K562 (cell line): ENCODE results near the gene PDE1C.

Experiments used
- POLR2A ChIP-seq: fragments of 450-650 bp; conservative IDR thresholded peaks from 2 replicates; pipeline ENCODE4 v1.6.1; 2016
- SMC3 ChIP-seq: conservative IDR thresholded peaks from 2 replicates; pipeline ENCODE4 v1.6.1; 2011; ENCODE audit warnings: low read depth, low read length, improper control_type of control experiment; ENCODE audit not compliant: insufficient read depth
- SP2 ChIP-seq: IDR thresholded peaks from 2 replicates; pipeline ENCODE4 v1.6.1; 2011; ENCODE audit warnings: mild to moderate bottlenecking, low read depth, low read length, moderate library complexity; ENCODE audit not compliant: poor library complexity, severe bottlenecking; ENCODE audit errors: extremely low read depth
- ZFX ChIP-seq: sonication (generic); formaldehyde crosslinking; IDR thresholded peaks from 2 replicates; pipeline ENCODE4 v1.8.0; 2022; ENCODE audit warnings: mild to moderate bottlenecking, missing genetic modification reagents, moderate library complexity
- TF ChIP-seq, protein P1 (sequence below): sonication (generic); formaldehyde crosslinking; IDR thresholded peaks from 2 replicates; pipeline ENCODE4 v1.8.1; 2022; ENCODE audit warnings: missing genetic modification reagents
- TF ChIP-seq, protein P2 (sequence below), 2 experiments: fragments of 200-800 bp in 1 of 2; sonication (Bioruptor generic) in 1 of 2; sonication (generic) in 1 of 2; formaldehyde crosslinking in 1 of 2; IDR thresholded peaks in 1 of 2; conservative IDR thresholded peaks in 1 of 2; 2 replicates each; pipeline versions ENCODE4 v1.5.0 to v1.6.1; 2016 to 2020; ENCODE audit warnings: missing compliant biosample characterization in 1 of 2, missing genetic modification characterization in 1 of 2, missing genetic modification reagents in 1 of 2
- TF ChIP-seq, protein P3 (sequence below): sonication (generic); formaldehyde crosslinking; IDR thresholded peaks from 2 replicates; pipeline ENCODE4 v1.8.0; 2022; ENCODE audit warnings: mild to moderate bottlenecking, low read depth, missing genetic modification reagents
- TF ChIP-seq, protein P4 (sequence below), 2 experiments: fragments of 150-350 bp in 1 of 2; IDR thresholded peaks; 2 replicates each; pipeline ENCODE4 v1.6.1; 2012 to 2016; ENCODE audit warnings: low read depth in 2 of 2, low read length in 2 of 2, mild to moderate bottlenecking in 1 of 2, moderate library complexity in 1 of 2

DNA sequence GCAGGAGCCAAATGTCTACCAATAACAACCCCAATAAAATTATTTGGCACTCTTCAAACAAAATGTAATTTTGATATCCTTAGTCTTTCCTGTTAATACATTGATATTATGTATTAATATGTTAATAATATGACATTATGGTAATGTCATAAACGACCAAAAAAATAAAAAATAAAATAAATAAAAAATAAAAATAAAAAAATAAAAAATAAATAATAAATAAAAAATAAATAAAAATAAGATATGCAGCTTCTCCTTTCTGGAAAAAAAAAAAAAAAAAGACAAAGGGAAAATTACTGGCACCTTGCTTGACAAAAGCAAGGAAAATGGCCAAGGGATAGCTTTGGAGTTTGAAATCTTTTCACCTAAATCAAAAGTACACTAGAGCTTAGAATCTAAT is 214.7 kb downstream of the PDE1C start:
- TF ChIP-seq, protein P1, sequence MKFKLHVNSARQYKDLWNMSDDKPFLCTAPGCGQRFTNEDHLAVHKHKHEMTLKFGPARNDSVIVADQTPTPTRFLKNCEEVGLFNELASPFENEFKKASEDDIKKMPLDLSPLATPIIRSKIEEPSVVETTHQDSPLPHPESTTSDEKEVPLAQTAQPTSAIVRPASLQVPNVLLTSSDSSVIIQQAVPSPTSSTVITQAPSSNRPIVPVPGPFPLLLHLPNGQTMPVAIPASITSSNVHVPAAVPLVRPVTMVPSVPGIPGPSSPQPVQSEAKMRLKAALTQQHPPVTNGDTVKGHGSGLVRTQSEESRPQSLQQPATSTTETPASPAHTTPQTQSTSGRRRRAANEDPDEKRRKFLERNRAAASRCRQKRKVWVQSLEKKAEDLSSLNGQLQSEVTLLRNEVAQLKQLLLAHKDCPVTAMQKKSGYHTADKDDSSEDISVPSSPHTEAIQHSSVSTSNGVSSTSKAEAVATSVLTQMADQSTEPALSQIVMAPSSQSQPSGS: no peak
- TF ChIP-seq SMC3: no peak
- TF ChIP-seq, protein P2, sequence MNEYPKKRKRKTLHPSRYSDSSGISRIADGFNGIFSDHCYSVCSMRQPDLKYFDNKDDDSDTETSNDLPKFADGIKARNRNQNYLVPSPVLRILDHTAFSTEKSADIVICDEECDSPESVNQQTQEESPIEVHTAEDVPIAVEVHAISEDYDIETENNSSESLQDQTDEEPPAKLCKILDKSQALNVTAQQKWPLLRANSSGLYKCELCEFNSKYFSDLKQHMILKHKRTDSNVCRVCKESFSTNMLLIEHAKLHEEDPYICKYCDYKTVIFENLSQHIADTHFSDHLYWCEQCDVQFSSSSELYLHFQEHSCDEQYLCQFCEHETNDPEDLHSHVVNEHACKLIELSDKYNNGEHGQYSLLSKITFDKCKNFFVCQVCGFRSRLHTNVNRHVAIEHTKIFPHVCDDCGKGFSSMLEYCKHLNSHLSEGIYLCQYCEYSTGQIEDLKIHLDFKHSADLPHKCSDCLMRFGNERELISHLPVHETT (CRISPR knock-in tag; conservative IDR thresholded peaks at IDR 0.05 in 1 of 2, IDR thresholded peaks at IDR 0.05 in 1 of 2): no peak
- no peak for TF ChIP-seq POLR2A
- no peak for TF ChIP-seq SP2
- TF ChIP-seq, protein P3, sequence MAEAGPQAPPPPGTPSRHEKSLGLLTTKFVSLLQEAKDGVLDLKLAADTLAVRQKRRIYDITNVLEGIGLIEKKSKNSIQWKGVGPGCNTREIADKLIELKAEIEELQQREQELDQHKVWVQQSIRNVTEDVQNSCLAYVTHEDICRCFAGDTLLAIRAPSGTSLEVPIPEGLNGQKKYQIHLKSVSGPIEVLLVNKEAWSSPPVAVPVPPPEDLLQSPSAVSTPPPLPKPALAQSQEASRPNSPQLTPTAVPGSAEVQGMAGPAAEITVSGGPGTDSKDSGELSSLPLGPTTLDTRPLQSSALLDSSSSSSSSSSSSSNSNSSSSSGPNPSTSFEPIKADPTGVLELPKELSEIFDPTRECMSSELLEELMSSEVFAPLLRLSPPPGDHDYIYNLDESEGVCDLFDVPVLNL (CRISPR knock-in tag): no peak
- TF ChIP-seq ZFX (CRISPR knock-in tag): no peak
- TF ChIP-seq, protein P4, sequence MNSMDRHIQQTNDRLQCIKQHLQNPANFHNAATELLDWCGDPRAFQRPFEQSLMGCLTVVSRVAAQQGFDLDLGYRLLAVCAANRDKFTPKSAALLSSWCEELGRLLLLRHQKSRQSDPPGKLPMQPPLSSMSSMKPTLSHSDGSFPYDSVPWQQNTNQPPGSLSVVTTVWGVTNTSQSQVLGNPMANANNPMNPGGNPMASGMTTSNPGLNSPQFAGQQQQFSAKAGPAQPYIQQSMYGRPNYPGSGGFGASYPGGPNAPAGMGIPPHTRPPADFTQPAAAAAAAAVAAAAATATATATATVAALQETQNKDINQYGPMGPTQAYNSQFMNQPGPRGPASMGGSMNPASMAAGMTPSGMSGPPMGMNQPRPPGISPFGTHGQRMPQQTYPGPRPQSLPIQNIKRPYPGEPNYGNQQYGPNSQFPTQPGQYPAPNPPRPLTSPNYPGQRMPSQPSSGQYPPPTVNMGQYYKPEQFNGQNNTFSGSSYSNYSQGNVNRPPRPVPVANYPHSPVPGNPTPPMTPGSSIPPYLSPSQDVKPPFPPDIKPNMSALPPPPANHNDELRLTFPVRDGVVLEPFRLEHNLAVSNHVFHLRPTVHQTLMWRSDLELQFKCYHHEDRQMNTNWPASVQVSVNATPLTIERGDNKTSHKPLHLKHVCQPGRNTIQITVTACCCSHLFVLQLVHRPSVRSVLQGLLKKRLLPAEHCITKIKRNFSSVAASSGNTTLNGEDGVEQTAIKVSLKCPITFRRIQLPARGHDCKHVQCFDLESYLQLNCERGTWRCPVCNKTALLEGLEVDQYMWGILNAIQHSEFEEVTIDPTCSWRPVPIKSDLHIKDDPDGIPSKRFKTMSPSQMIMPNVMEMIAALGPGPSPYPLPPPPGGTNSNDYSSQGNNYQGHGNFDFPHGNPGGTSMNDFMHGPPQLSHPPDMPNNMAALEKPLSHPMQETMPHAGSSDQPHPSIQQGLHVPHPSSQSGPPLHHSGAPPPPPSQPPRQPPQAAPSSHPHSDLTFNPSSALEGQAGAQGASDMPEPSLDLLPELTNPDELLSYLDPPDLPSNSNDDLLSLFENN (IDR thresholded peaks at IDR 0.05; ENCODE audit: low read depth in 2 of 2, low read length in 2 of 2): no peak
